Astrocyte (in vitro differentiated cells and primary cell): Measurements from ENCODE around the gene IL1RAPL2. TPM values are rescaled to one million over a fixed set of nuclear protein-coding genes. Genes with fewer than 3 reads are reported as not detected.

Experiments
- DNase-seq: peaks from one replicate; pipeline ENCODE4 v3.0.0-alpha.2; 2010; ENCODE audit warnings: low read depth
- FAIRE-seq: peaks from 2 replicates; lab custom pipeline; 2011; peaks lifted over from hg19 to GRCh38; lab: Jason Lieb, UNC
- H2AFZ ChIP-seq: 2 replicates; pipeline ENCODE4 v1.6.0; 2012; ENCODE audit warnings: low read depth, low read length, inconsistent platforms
- H3K27ac ChIP-seq: 2 replicates; pipeline ENCODE4 v1.5.1; 2011; ENCODE audit warnings: low read depth, low read length, inconsistent platforms
- H3K27me3 ChIP-seq: 2 replicates; pipeline ENCODE4 v1.6.0; 2011; ENCODE audit warnings: low read length, inconsistent platforms; ENCODE audit not compliant: insufficient read depth
- H3K36me3 ChIP-seq: 2 replicates; pipeline ENCODE4 v1.5.1; 2011; ENCODE audit warnings: low read length, inconsistent platforms; ENCODE audit not compliant: insufficient read depth
- H3K4me1 ChIP-seq: 2 replicates; pipeline ENCODE4 v1.5.1; 2011; ENCODE audit warnings: low read length, inconsistent platforms; ENCODE audit not compliant: insufficient read depth
- H3K4me2 ChIP-seq: 2 replicates; pipeline ENCODE4 v1.6.0; 2012; ENCODE audit warnings: low read length, inconsistent platforms
- H3K4me3 ChIP-seq: 2 replicates; pipeline ENCODE4 v1.5.1; 2011; ENCODE audit warnings: low read depth, mild to moderate bottlenecking, low read length, inconsistent platforms; ENCODE audit not compliant: insufficient read depth
- H3K79me2 ChIP-seq: 2 replicates; pipeline ENCODE4 v1.6.0; 2012; ENCODE audit warnings: mild to moderate bottlenecking, low read length, inconsistent platforms; ENCODE audit not compliant: insufficient read depth
- H3K9ac ChIP-seq: 2 replicates; pipeline ENCODE4 v1.6.0; 2012; ENCODE audit warnings: mild to moderate bottlenecking, low read length, inconsistent platforms
- H3K9me3 ChIP-seq: 2 replicates; pipeline ENCODE4 v1.5.1; 2012; ENCODE audit warnings: low read depth, mild to moderate bottlenecking, low read length, inconsistent platforms; ENCODE audit not compliant: insufficient read depth
- H4K20me1 ChIP-seq: 2 replicates; pipeline ENCODE4 v1.6.0; 2012; ENCODE audit warnings: low read length, inconsistent platforms; ENCODE audit not compliant: insufficient read depth
- H3K27ac Mint-ChIP-seq: one replicate; pipeline ENCODE4 v1.8.0; 2021; ENCODE audit warnings: mild to moderate bottlenecking, mixed read lengths; ENCODE audit not compliant: unreplicated experiment
- H3K27me3 Mint-ChIP-seq: one replicate; pipeline ENCODE4 v1.8.0; 2021; ENCODE audit warnings: low read depth, mixed read lengths; ENCODE audit not compliant: unreplicated experiment
- H3K36me3 Mint-ChIP-seq: one replicate; pipeline ENCODE4 v1.8.0; 2021; ENCODE audit warnings: low read depth, mixed read lengths; ENCODE audit not compliant: unreplicated experiment
- H3K4me1 Mint-ChIP-seq: one replicate; pipeline ENCODE4 v1.8.0; 2021; ENCODE audit warnings: low read depth, mixed read lengths; ENCODE audit not compliant: unreplicated experiment
- H3K4me3 Mint-ChIP-seq: one replicate; pipeline ENCODE4 v1.8.0; 2021; ENCODE audit warnings: mild to moderate bottlenecking, moderate library complexity, mixed read lengths; ENCODE audit not compliant: unreplicated experiment
- H3K9me3 Mint-ChIP-seq: one replicate; pipeline ENCODE4 v1.8.0; 2021; ENCODE audit warnings: mild to moderate bottlenecking, mixed read lengths; ENCODE audit not compliant: unreplicated experiment
- CTCF ChIP-seq: IDR thresholded peaks from 2 replicates; pipeline ENCODE4 v1.5.1; 2011; ENCODE audit warnings: low read depth, mild to moderate bottlenecking, inconsistent platforms, low read length, moderate library complexity; ENCODE audit not compliant: insufficient read depth
- EZH2 ChIP-seq: IDR thresholded peaks from 2 replicates; pipeline ENCODE4 v1.6.1; 2012; ENCODE audit warnings: mild to moderate bottlenecking, low read length, inconsistent platforms; ENCODE audit not compliant: insufficient read depth
- total RNA-seq: library from RNA; stranded (reverse); gene quantifications from 2 replicates; pipeline ENCODE4 v1.2.1, GENCODE V29; 2021

The IL1RAPL2 gene
- total RNA-seq, 1 donor from 2014 or later, result 0.16 TPM

- H3K27ac ChIP-seq, result no peak overlapping the region
Observed at GRCh38 chrX:104621781-104622180, 55.8 kb downstream of the IL1RAPL2 start.

GRCh38 chrX:104641176-104641575 is 75.2 kb downstream of the IL1RAPL2 start:
- no peak for FAIRE-seq
- Histone ChIP-seq H3K4me2 (no peak overlapping the region), H3K27me3 (no peaks in the 10 kb centered on the region), H3K4me3 (no peak overlapping the region), H3K9me3 (no peaks in the 10 kb centered on the region), H3K79me2 (no peaks in the 10 kb centered on the region), H3K4me1 (no peaks in the 10 kb centered on the region), H4K20me1 (no peaks in the 10 kb centered on the region), H2AFZ (no peak overlapping the region), H3K9ac (no peak overlapping the region), H3K36me3 (no peaks in the 10 kb centered on the region), H3K27ac (no peak overlapping the region)
- Mint-ChIP-seq H3K4me1 (peaks cover 2% of the 10 kb centered on the region), H3K36me3 (no peaks in the 10 kb centered on the region), H3K27me3 (no peaks in the 10 kb centered on the region), H3K9me3 (peaks cover 2% of the 10 kb centered on the region), H3K4me3 (no peak overlapping the region), H3K27ac (no peak overlapping the region)
- DNase-seq, result no peak
- TF ChIP-seq CTCF (no peak), EZH2 (no peak)

More at GRCh38 chrX:104621781-104622180, 55.8 kb downstream of the IL1RAPL2 start:
- Histone ChIP-seq H3K36me3 (no peaks in the 10 kb centered on the region), H3K9me3 (no peaks in the 10 kb centered on the region), H2AFZ (no peak overlapping the region), H3K9ac (no peak overlapping the region), H3K4me2 (no peak overlapping the region), H4K20me1 (no peaks in the 10 kb centered on the region), H3K4me3 (no peak overlapping the region), H3K4me1 (no peaks in the 10 kb centered on the region), H3K27me3 (no peaks in the 10 kb centered on the region), H3K79me2 (no peaks in the 10 kb centered on the region)
- Mint-ChIP-seq H3K9me3 (no peaks in the 10 kb centered on the region), H3K4me1 (no peaks in the 10 kb centered on the region), H3K36me3 (no peaks in the 10 kb centered on the region), H3K27ac (no peak overlapping the region), H3K27me3 (no peaks in the 10 kb centered on the region), H3K4me3 (no peak overlapping the region)
- no peak for FAIRE-seq
- TF ChIP-seq CTCF (no peak), EZH2 (no peak)
- no peak for DNase-seq

- Histone ChIP-seq H3K4me1 (no peaks in the 10 kb centered on the region), H4K20me1 (no peaks in the 10 kb centered on the region), H2AFZ (no peak overlapping the region), H3K9me3 (no peaks in the 10 kb centered on the region), H3K27me3 (no peaks in the 10 kb centered on the region), H3K27ac (no peak overlapping the region), H3K4me3 (no peak overlapping the region), H3K9ac (no peak overlapping the region), H3K4me2 (no peak overlapping the region), H3K79me2 (no peaks in the 10 kb centered on the region), H3K36me3 (no peaks in the 10 kb centered on the region)
- Mint-ChIP-seq H3K27ac (no peak overlapping the region), H3K9me3 (peaks cover 2% of the 10 kb centered on the region), H3K27me3 (no peaks in the 10 kb centered on the region), H3K4me3 (no peak overlapping the region), H3K4me1 (peaks cover 2% of the 10 kb centered on the region), H3K36me3 (no peaks in the 10 kb centered on the region)
- FAIRE-seq (no peak), DNase-seq (no peak)
- TF ChIP-seq CTCF (no peak), EZH2 (no peak)
Observed at GRCh38 chrX:104647084-104647483, 81.1 kb downstream of the IL1RAPL2 start.
